ENCODE results near the gene GK. TPM values are rescaled to one million over a fixed set of nuclear protein-coding genes. Genes with fewer than 3 reads are reported as not detected.

GK gene
- total and polyA plus RNA-seq, 9 of the 15 experiments (the other 6 are each of a cell fraction or from before 2014, with no cell fraction given): 8.0 to 15.7 (median 12.4) TPM

- TF ChIP-seq KDM4B (IDR thresholded peaks at IDR 0.05; ENCODE audit: borderline replicate concordance in 2 of 2, low read depth in 1 of 2) (no peak), TSC22D4 (tag; IDR thresholded peaks at IDR 0.05) (no peak)
Measured at GRCh38 chrX:30607155-30607554, 46.1 kb upstream of the GK start (continued).

DNA sequence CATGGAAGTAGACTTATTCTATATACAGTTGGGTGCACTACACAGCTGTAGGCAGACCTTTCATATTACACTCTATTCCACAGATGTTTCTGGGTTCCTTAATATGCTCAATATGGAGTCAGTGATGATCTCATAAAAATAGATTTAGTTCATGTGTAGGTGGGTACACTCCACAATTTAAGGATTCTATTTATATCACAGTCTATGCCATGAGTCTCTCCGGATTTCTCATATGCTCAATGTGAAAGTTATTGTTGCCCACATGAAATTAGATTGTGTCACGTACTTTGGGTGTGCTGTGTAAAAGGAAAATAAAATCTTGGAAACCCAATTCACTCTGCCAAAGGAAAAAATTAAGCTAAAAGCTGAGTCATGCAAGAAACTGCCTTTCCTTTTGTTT lies 43.2 kb upstream of the GK start:
- DNase-seq (ENCODE audit: extremely low read depth in 1 of 4, low spot score in 3 of 4) (no peak), FAIRE-seq (no peak), ATAC-seq (no peak)
- Histone ChIP-seq H3K27ac (ENCODE audit: extremely low read depth, low read depth, low read length) (no peak overlapping the region), H3K27me3 (ENCODE audit: control insufficient read depth in 2 of 2, insufficient read depth in 2 of 2, low read length in 2 of 2) (no peaks in the 10 kb centered on the region; a peak in 2 of 5 replicates), H3K9ac (ENCODE audit: insufficient read depth in 1 of 2, low read depth in 2 of 2, low read length in 2 of 2) (no peak overlapping the region), H2AFZ (ENCODE audit: low read depth, low read length) (no peak overlapping the region), H3K79me2 (ENCODE audit: control insufficient read depth, insufficient read depth, low read length) (no peaks in the 10 kb centered on the region), H3K4me1 (replicated peaks in 1 of 2; ENCODE audit: control insufficient read depth in 2 of 2, insufficient read depth in 2 of 2, low read length in 2 of 2) (no peaks in the 10 kb centered on the region), H3K4me3 (no peak overlapping the region), H3K36me3 (ENCODE audit: control insufficient read depth, insufficient read depth, low read length) (no peaks in the 10 kb centered on the region), H3K9me3 (replicated peaks; ENCODE audit: control insufficient read depth, insufficient read depth, low read depth, low read length) (no peaks in the 10 kb centered on the region), H3K4me2 (ENCODE audit: insufficient read depth, low read length) (no peak overlapping the region), H3K9me1 (ENCODE audit: control insufficient read depth, insufficient read depth, low read length) (no peaks in the 10 kb centered on the region), H4K20me1 (replicated peaks; ENCODE audit: control insufficient read depth, insufficient read depth, low read length) (no peaks in the 10 kb centered on the region)
- 0% methylated on average over 2 of the region's 2 CpGs for WGBS (ENCODE audit: insufficient coverage, low coverage, missing lambda C conversion rate)
- TF ChIP-seq C11orf30 (IDR thresholded peaks at IDR 0.05; ENCODE audit: low read depth) (no peak), MAFG (tag; conservative IDR thresholded peaks at IDR 0.05) (peak; percentile 42; the same call in 1 of the 2 replicates), DEAF1 (CRISPR knock-in tag; IDR thresholded peaks at IDR 0.05) (no peak), GTF2A2 (tag; IDR thresholded peaks at IDR 0.05) (no peak), KLF6 (CRISPR knock-in tag; IDR thresholded peaks at IDR 0.05; ENCODE audit: borderline replicate concordance) (no peak), CCAR2 (IDR thresholded peaks at IDR 0.05; ENCODE audit: low read depth, low read length) (no peak), ZBTB40 (IDR thresholded peaks at IDR 0.05) (no peak), ZBTB40 (CRISPR knock-in tag; IDR thresholded peaks at IDR 0.05) (no peak)
- ChIA-PET CTCF (ENCODE audit: low intra/inter-chr PET ratio) (no interaction called here), POLR2A (no interaction called here)
- intact Hi-C loops (cut with micrococcal nuclease): no loop called here
- in situ Hi-C loops (cut with MboI): no loop called here
- no TSS peak for BruUV-seq (replicated peaks)

All from K562 (cell line).